Measurements from ENCODE around the gene SLC2A5.

SLC2A5 gene

DNA sequence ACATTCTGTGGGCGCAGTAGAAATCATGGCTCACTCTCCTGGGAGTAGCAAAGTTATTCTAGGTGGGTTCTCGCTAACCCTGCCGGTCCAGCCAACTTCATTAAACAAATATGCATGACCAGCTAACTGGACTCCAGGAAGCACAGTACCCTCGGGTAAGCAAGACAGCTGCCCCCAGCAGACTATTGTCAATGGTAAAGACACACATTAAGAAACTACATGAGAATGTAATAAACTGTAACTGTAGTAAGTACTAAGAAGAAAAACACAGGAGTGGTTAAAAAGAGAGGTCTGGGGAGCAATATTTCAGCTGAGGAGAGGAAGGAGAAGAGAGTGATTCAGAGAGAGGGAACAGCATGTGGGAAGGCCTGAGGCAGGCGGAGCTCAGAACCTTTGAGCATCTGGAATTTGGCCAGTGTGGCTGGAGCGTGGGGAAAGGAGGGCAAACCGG, 7.4 kb downstream of the SLC2A5 start:
- H4K20me1 ChIP-seq = peaks cover 0 to 56% (median 8%) of the 10 kb centered on the region in 11 experiments; a peak in 13 of 22 replicates
- H3K36me3 ChIP-seq = peaks cover 0 to 73% (median 23%) of the 10 kb centered on the region in 11 experiments; a peak in 18 of 22 replicates
- H3K9me3 ChIP-seq (replicated peaks in 1 of 11) = no peaks in the 10 kb centered on the region
- 0 out of 20 replicates have a peak overlapping the region, but pooled peaks of 1 of the 10 experiments have one; percentile 15 for H3K4me3 ChIP-seq
- peak overlapping the region in 8 of 11 experiments; percentile 3 to 51 (median 24); a peak in 13 of 22 replicates for H3K9ac ChIP-seq
- no peak for TF ChIP-seq Cebpa-rat (IDR thresholded peaks at IDR 0.05)
- H3K4me1 ChIP-seq = peaks cover 60 to 80% (median 67%) of the 10 kb centered on the region in 10 experiments
- no peaks in the 10 kb centered on the region for H3K27me3 ChIP-seq
- H3K4me2 ChIP-seq = peak overlapping the region; percentile 63 to 95 (median 82)
- H3K27ac ChIP-seq = peak overlapping the region in 10 of 11 experiments; percentile 7 to 92 (median 52); a peak in 17 of 22 replicates

DNA sequence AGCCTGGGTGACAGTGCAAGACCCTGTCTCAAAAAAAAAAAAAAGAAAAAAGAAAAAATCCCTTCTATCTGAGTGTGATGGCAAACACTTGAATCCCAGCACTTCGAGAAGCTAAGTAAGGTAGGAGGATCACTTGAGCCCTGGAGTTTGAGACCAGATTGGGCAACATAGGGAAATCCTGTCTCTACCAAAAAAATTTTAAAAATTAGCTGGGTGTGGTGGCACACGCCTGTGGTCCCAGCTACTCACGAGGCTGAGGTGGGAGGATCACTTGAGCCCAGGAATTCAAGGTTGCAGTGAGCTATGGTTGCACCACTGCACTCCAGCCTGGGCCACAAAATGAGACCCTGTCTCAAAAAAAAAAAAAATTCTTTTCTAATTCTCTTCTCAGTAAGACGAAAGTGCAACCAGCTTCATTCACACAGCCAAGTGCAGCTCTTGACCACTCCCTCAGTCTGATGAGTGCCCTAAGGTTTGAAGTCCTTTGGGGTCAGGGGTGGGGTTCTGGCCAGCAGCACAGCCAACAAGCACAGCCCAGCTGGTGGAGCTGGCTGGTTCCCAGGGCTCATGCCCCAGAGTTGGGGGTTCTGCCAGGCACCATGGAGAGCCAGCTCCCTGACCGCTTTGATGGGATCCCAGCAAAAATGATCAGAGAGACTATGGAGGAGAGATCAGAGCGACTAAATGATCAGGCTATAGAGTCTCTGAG, 8.0 kb downstream of the SLC2A5 start:
- H3K27ac ChIP-seq = peak overlapping the region in 10 of 11 experiments; percentile 7 to 92 (median 52); a peak in 17 of 22 replicates
- H3K4me1 ChIP-seq = peaks cover 54 to 74% (median 60%) of the 10 kb centered on the region in 10 experiments
- peaks cover 0 to 73% (median 30%) of the 10 kb centered on the region in 11 experiments; a peak in 19 of 22 replicates for H3K36me3 ChIP-seq
- no peak for TF ChIP-seq Cebpa-rat (IDR thresholded peaks at IDR 0.05)
- peak overlapping the region in 9 of 11 experiments; percentile 3 to 51 (median 18); a peak in 12 of 22 replicates for H3K9ac ChIP-seq
- H3K4me3 ChIP-seq = 0 out of 20 replicates have a peak overlapping the region, but pooled peaks of 1 of the 10 experiments have one; percentile 15
- H3K9me3 ChIP-seq (replicated peaks in 1 of 11) = no peaks in the 10 kb centered on the region
- H3K27me3 ChIP-seq = no peaks in the 10 kb centered on the region
- peak overlapping the region; percentile 63 to 95 (median 82) for H3K4me2 ChIP-seq
- H4K20me1 ChIP-seq = peaks cover 0 to 63% (median 14%) of the 10 kb centered on the region in 11 experiments; a peak in 13 of 22 replicates

DNA sequence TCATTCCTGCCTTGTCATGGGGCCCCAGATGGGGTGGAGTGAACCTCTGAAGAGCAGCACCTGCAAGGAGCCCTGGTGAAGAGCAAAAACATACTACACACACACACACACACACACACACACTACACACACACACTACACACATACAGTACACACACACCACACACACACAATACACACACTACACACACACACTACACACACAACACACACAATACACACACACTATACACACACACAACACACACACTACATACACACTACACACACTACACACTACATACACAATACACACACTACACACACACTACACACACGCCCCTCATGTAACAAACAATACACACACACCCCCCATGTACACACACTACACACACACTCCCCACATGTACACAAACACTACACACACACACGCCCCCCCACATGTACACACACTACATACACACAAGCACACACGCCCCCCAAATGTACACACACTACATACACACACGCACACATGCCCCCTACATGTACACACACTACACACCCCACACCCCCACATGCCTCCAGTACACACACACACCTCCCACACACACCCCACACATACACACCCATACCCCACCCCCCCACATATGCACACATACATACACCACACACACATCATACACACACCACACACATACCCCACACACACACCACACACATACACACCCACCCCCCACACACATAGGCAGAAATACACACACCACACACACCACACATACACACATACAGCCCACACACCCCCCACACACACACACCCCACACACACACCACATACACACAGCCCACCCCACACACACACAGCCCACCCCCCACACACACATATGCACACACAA, 9.3 kb downstream of the SLC2A5 start:
- H3K4me3 ChIP-seq = no peak overlapping the region
- peaks cover 0 to 73% (median 14%) of the 10 kb centered on the region in 11 experiments; a peak in 13 of 22 replicates for H4K20me1 ChIP-seq
- H3K4me2 ChIP-seq = no peak overlapping the region
- no peaks in the 10 kb centered on the region for H3K9me3 ChIP-seq (replicated peaks in 1 of 11)
- no peak for TF ChIP-seq Cebpa-rat (IDR thresholded peaks at IDR 0.05)
- no peak overlapping the region for H3K27ac ChIP-seq
- H3K4me1 ChIP-seq = peaks cover 41 to 61% (median 47%) of the 10 kb centered on the region in 10 experiments
- H3K27me3 ChIP-seq = no peaks in the 10 kb centered on the region
- peaks cover 0 to 73% (median 36%) of the 10 kb centered on the region in 11 experiments; a peak in 19 of 22 replicates for H3K36me3 ChIP-seq
- H3K9ac ChIP-seq = no peak overlapping the region

DNA sequence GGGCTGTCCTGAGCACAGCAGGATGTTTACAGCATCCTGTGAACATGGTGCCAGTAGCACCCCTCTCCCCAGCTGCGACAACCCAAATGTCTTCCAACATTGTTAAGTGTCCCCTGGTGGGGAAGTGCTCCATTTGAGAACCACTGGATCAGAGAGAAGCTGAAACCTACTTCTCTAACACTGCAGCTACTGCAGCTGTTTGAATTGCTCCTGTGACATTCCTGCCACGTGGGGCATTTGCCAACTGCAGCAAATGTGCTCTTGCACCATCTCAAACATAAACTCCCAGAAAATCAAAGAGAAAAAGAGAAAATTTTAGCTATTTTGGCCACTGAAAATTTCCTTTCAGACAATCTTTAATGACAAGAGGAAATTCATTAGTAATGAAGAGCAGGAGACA, 11.0 kb downstream of the SLC2A5 start:
- Histone ChIP-seq H4K20me1 (peaks cover 0 to 82% (median 14%) of the 10 kb centered on the region in 11 experiments; a peak in 12 of 22 replicates), H3K27me3 (no peaks in the 10 kb centered on the region), H3K9me3 (replicated peaks in 1 of 11) (no peaks in the 10 kb centered on the region), H3K36me3 (peaks cover 0 to 89% (median 50%) of the 10 kb centered on the region in 11 experiments; a peak in 19 of 22 replicates), H3K9ac (no peak overlapping the region), H3K27ac (peak overlapping the region in 2 of 11 experiments; percentile 23 to 40; a peak in 3 of 22 replicates), H3K4me2 (no peak overlapping the region), H3K4me1 (peaks cover 26 to 45% (median 31%) of the 10 kb centered on the region in 10 experiments), H3K4me3 (no peak overlapping the region)
- no peak for TF ChIP-seq Cebpa-rat (IDR thresholded peaks at IDR 0.05)

DNA sequence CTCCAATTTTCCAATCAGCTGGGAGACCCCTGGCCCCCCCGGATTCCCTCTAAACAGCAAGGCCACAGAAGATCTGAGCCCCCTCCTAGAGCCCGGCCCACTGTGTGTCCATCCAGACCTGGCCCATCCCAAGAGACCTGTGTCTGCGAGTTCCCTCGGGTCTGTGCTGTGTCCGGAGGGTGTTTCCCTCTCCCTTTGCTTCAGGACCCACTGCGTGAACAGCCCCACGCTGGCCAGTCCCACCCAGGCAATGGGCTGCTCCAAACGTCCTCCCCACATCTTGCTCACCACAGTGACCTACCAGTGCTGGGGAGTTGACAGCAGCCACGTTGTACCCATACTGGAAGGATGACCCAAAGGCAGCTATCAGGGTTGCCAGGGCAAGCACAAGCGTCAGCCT, 11.6 kb downstream of the SLC2A5 start:
- no peaks in the 10 kb centered on the region for H3K9me3 ChIP-seq (replicated peaks in 1 of 11)
- H3K27me3 ChIP-seq = no peaks in the 10 kb centered on the region
- TF ChIP-seq Cebpa-rat (IDR thresholded peaks at IDR 0.05) = no peak
- H3K4me2 ChIP-seq = no peak overlapping the region
- H3K4me1 ChIP-seq = peaks cover 20 to 38% (median 25%) of the 10 kb centered on the region in 10 experiments
- H3K4me3 ChIP-seq = no peak overlapping the region
- H3K9ac ChIP-seq = no peak overlapping the region
- H3K36me3 ChIP-seq = peaks cover 0 to 83% (median 50%) of the 10 kb centered on the region in 11 experiments; a peak in 19 of 22 replicates
- peaks cover 0 to 79% (median 14%) of the 10 kb centered on the region in 11 experiments; a peak in 12 of 22 replicates for H4K20me1 ChIP-seq
- H3K27ac ChIP-seq = peak overlapping the region in 3 of 11 experiments; percentile 4 to 40 (median 23); a peak in 2 of 22 replicates

DNA sequence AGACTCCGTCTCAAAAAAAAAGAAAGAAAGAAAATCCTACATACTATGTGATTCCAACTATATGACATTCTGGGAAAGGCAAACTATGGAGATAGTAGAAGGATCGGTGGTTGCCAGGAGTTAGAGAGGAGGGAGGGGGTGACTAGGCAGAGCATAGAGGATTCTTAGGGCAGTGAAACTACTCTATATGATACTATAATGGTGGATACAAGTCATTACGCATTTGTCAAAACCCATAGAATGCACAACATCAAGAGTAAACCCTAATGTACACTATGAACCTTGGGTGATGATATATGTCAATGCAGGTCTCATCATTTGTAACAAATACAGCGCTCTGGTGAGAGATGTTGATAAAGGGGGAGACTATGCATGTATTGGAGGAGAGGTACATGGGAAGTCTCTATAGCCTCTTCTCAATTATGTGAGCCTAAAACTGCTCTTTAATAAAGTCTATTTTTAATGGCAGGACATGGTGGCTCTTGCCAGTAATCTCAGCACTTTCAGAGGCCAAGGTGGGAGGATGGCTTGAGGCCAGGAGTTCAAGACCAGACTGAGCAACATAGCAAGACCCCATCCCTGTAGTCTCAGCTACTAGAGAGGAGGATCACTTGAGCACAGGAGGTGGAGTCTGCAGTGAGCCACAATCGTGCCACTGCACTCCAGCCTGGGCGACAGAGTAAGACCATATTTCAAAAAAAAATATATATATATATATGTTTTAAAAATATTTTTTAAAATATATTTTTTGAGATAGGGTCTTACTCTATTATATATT, 17.0 kb downstream of the SLC2A5 start:
- H3K4me2 ChIP-seq = no peak overlapping the region
- peaks cover 0 to 50% (median 2%) of the 10 kb centered on the region in 11 experiments; a peak in 7 of 22 replicates for H4K20me1 ChIP-seq
- no peak overlapping the region for H3K27ac ChIP-seq
- peaks cover 4 to 94% (median 81%) of the 10 kb centered on the region in 11 experiments for H3K36me3 ChIP-seq
- no peak for TF ChIP-seq Cebpa-rat (IDR thresholded peaks at IDR 0.05)
- H3K9me3 ChIP-seq (replicated peaks in 1 of 11) = no peaks in the 10 kb centered on the region
- no peaks in the 10 kb centered on the region for H3K4me1 ChIP-seq
- H3K9ac ChIP-seq = no peak overlapping the region
- no peak overlapping the region for H3K4me3 ChIP-seq
- H3K27me3 ChIP-seq = no peaks in the 10 kb centered on the region

DNA sequence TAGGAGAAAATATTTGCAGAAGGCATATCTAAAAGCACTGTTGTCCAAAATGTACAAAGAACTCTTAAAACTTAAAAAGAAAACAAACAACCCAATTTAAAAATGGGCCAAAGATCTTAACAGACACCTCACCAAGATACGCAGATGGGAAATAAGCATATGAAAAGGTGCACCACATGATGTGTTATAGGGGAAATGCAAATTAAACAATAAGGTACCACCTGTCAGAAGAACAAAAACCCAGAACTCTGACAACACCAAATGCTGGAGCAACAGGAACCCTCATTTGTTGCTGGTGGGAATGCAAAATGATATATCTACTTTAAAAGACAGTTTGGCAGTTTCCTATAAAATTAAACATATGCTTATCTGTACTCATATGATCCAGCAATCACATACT, 18.1 kb downstream of the SLC2A5 start:
- Histone ChIP-seq H3K4me3 (no peak overlapping the region), H3K9me3 (replicated peaks in 1 of 11) (no peaks in the 10 kb centered on the region), H3K27ac (no peak overlapping the region), H3K36me3 (peaks cover 13 to 94% (median 81%) of the 10 kb centered on the region in 11 experiments), H3K4me2 (no peak overlapping the region), H3K9ac (no peak overlapping the region), H4K20me1 (peaks cover 0 to 40% (median 0%) of the 10 kb centered on the region in 11 experiments; a peak in 4 of 22 replicates), H3K27me3 (no peaks in the 10 kb centered on the region), H3K4me1 (no peaks in the 10 kb centered on the region)
- no peak for TF ChIP-seq Cebpa-rat (IDR thresholded peaks at IDR 0.05)

DNA sequence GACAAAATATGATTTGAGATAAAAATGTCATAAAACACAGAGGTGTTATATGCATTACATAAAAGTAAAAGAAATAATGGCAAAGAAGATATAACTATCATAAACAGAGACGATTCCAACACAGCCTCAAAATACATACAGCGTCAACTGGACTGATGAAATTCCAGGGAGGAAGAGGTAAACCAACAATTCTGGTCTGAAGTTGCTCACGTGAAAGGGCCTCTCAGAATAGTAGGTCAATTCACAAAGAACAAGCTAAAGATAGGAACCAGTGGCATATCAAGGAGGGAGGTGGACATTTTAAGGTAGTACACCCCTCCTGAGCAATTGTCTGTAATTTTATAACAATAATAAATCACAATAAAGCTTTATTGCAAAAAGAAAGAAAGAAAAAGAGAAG, 18.6 kb downstream of the SLC2A5 start:
- H3K27me3 ChIP-seq = no peaks in the 10 kb centered on the region
- peaks cover 18 to 94% (median 81%) of the 10 kb centered on the region in 11 experiments for H3K36me3 ChIP-seq
- no peaks in the 10 kb centered on the region for H3K9me3 ChIP-seq (replicated peaks in 1 of 11)
- no peak overlapping the region for H3K27ac ChIP-seq
- TF ChIP-seq Cebpa-rat (IDR thresholded peaks at IDR 0.05) = no peak
- no peak overlapping the region for H3K4me2 ChIP-seq
- H3K9ac ChIP-seq = no peak overlapping the region
- no peaks in the 10 kb centered on the region for H3K4me1 ChIP-seq
- peaks cover 0 to 36% (median 0%) of the 10 kb centered on the region in 11 experiments; a peak in 5 of 22 replicates for H4K20me1 ChIP-seq
- H3K4me3 ChIP-seq = no peak overlapping the region
